ENCODE results near the gene LAMB4.
"Not testable (repeated sequence)": the region's sequence is repeated elsewhere in the genome, so short reads cannot be mapped to it uniquely, and the experiment has no call there.

Gene LAMB4

GRCh38 chr7:108038986-108039385 is 91.2 kb downstream of the LAMB4 start:
- DNase-seq = no peak

- no peak for DNase-seq
Observed at GRCh38 chr7:108037741-108038140, 92.4 kb downstream of the LAMB4 start.

- DNase-seq = no peak
Observed at GRCh38 chr7:108037140-108037539, 93.0 kb downstream of the LAMB4 start.

- no peak for DNase-seq
Observed at GRCh38 chr7:108034586-108034985, 95.6 kb downstream of the LAMB4 start.

- no peak for DNase-seq
Observed at GRCh38 chr7:108033776-108034497, 96.2 kb downstream of the LAMB4 start.

GRCh38 chr7:108033309-108033708 is 96.9 kb downstream of the LAMB4 start:
- DNase-seq = not testable (repeated sequence)

- DNase-seq = no peak
Observed at GRCh38 chr7:108030516-108030915, 99.6 kb downstream of the LAMB4 start.

GRCh38 chr7:108029034-108029433 is 101.1 kb downstream of the LAMB4 start:
- DNase-seq = no peak

GRCh38 chr7:108028111-108028510 is 102.0 kb downstream of the LAMB4 start:
- no peak for DNase-seq

GRCh38 chr7:108027239-108027638 is 102.9 kb downstream of the LAMB4 start:
- no peak for DNase-seq

GRCh38 chr7:108026647-108027046 is 103.5 kb downstream of the LAMB4 start:
- DNase-seq = no peak

- DNase-seq = no peak
Observed at GRCh38 chr7:108026116-108026515, 104.0 kb downstream of the LAMB4 start.

- DNase-seq = no peak
Observed at GRCh38 chr7:108024538-108024937, 105.6 kb downstream of the LAMB4 start.

GRCh38 chr7:108020585-108020984 is 109.6 kb downstream of the LAMB4 start:
- DNase-seq = no peak

- no peak for DNase-seq
Observed at GRCh38 chr7:108018668-108019067, 111.5 kb downstream of the LAMB4 start.

GRCh38 chr7:108017776-108018151 is 112.4 kb downstream of the LAMB4 start:
- no peak for DNase-seq

GRCh38 chr7:108016841-108017775 is 113.1 kb downstream of the LAMB4 start:
- no peak for DNase-seq

- no peak for DNase-seq
Observed at GRCh38 chr7:108015740-108016139, 114.4 kb downstream of the LAMB4 start.

GRCh38 chr7:108014747-108015682 is 115.1 kb downstream of the LAMB4 start:
- DNase-seq = no peak

GRCh38 chr7:108014215-108014614 is 115.9 kb downstream of the LAMB4 start:
- DNase-seq = no peak

GRCh38 chr7:108012499-108013430 is 117.4 kb downstream of the LAMB4 start:
- no peak for DNase-seq

GRCh38 chr7:108010377-108010776 is 119.8 kb downstream of the LAMB4 start:
- no peak for DNase-seq
